ENCODE measurements around the gene BSG.

DNA sequence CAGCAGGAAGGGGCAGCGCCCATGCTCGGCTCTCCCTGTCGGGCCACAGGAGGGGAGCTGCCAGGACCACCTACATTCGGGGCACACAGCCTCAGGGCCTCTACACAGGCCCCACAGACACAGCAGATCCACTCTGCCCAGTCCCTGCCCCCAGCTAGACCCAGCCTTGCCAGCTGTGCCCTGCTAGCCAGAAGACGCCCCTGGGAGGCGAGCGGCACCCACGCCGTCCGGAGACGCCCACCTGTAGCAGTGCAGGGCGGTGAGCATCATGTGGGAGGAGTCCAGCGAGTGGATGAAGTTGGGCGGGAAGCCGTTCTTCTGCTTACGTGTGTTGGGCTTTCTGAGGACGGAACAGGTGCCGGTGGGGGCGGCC, 45.8 kb downstream of the BSG start:
- TF ChIP-seq, protein P1, sequence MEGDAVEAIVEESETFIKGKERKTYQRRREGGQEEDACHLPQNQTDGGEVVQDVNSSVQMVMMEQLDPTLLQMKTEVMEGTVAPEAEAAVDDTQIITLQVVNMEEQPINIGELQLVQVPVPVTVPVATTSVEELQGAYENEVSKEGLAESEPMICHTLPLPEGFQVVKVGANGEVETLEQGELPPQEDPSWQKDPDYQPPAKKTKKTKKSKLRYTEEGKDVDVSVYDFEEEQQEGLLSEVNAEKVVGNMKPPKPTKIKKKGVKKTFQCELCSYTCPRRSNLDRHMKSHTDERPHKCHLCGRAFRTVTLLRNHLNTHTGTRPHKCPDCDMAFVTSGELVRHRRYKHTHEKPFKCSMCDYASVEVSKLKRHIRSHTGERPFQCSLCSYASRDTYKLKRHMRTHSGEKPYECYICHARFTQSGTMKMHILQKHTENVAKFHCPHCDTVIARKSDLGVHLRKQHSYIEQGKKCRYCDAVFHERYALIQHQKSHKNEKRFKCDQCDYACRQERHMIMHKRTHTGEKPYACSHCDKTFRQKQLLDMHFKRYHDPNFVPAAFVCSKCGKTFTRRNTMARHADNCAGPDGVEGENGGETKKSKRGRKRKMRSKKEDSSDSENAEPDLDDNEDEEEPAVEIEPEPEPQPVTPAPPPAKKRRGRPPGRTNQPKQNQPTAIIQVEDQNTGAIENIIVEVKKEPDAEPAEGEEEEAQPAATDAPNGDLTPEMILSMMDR (IDR thresholded peaks at IDR 0.05; ENCODE audit: poor library complexity, severe bottlenecking): no peak
- TF ChIP-seq, protein P2, sequence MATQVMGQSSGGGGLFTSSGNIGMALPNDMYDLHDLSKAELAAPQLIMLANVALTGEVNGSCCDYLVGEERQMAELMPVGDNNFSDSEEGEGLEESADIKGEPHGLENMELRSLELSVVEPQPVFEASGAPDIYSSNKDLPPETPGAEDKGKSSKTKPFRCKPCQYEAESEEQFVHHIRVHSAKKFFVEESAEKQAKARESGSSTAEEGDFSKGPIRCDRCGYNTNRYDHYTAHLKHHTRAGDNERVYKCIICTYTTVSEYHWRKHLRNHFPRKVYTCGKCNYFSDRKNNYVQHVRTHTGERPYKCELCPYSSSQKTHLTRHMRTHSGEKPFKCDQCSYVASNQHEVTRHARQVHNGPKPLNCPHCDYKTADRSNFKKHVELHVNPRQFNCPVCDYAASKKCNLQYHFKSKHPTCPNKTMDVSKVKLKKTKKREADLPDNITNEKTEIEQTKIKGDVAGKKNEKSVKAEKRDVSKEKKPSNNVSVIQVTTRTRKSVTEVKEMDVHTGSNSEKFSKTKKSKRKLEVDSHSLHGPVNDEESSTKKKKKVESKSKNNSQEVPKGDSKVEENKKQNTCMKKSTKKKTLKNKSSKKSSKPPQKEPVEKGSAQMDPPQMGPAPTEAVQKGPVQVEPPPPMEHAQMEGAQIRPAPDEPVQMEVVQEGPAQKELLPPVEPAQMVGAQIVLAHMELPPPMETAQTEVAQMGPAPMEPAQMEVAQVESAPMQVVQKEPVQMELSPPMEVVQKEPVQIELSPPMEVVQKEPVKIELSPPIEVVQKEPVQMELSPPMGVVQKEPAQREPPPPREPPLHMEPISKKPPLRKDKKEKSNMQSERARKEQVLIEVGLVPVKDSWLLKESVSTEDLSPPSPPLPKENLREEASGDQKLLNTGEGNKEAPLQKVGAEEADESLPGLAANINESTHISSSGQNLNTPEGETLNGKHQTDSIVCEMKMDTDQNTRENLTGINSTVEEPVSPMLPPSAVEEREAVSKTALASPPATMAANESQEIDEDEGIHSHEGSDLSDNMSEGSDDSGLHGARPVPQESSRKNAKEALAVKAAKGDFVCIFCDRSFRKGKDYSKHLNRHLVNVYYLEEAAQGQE (IDR thresholded peaks at IDR 0.05; ENCODE audit: borderline replicate concordance): no peak
- TF ChIP-seq TAF1 (IDR thresholded peaks at IDR 0.05; ENCODE audit: low read depth) (no peak), SMC3 (conservative IDR thresholded peaks at IDR 0.05; ENCODE audit: poor library complexity) (no peak), EP300 (conservative IDR thresholded peaks at IDR 0.05; ENCODE audit: poor library complexity, severe bottlenecking) (no peak), EZH2 (IDR thresholded peaks at IDR 0.05; ENCODE audit: borderline replicate concordance, insufficient read depth, low read length, poor library complexity, severe bottlenecking) (no peak), POLR2AphosphoS5 (IDR thresholded peaks at IDR 0.05) (no peak), RAD21 (conservative IDR thresholded peaks at IDR 0.05) (no peak)

Data from neural cell (in vitro differentiated cells).